GF-D8 (cell line): ENCODE data around the gene OVOL1.
"Not testable (repeated sequence)": the region's sequence is repeated elsewhere in the genome, so short reads cannot be mapped to it uniquely, and the experiment has no call there.

Source experiments
- DNase-seq: peaks from one replicate; lab custom pipeline; 2025; lab: John Stamatoyannopoulos, UW

Gene OVOL1

GRCh38 chr11:65786786-65787636 lies at the start of gene OVOL1:
OVOL1 (plus strand) TSS chr11:65787063; CDS start chr11:65787374, 311 bp downstream.
- no peak for DNase-seq

DNA sequence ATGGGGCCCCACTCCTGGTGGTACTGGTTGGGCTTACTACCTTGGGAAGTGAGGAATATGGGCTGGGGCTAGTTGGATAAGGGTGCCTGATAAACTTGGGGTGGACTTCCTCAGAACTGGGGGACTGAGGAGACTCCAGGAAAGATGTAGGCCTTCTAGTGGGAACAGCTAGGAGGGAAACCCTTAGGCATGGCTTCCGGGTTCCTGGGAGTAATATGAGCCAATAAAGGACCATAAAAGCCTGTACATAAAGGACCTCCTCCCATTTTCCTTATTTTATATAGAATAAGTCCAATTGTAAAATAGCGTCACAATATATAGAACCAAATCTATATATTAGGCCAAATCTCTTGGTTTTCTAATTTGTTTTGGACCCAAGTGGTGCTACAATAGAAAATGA lies 47.8 kb upstream of the OVOL1 start:
- no peak for DNase-seq

DNA sequence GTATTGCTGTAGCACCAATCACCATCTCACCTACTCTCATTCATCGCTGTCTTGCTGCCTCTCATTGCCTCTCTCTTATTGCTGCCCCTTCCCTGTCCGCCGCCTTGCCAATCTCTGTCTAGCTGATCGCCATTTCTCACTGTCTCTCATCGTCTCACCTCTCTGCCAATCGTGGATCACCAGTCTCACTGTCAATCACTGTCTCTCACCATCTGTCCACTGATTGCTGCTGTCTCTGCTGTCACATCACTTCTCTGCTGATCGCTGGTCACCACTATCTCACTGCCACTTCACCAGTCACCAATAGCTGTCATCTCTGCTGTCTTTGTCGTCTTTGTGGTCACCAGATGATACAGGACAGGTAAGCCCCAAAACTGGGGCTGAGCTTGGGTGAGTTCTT lies 45.7 kb upstream of the OVOL1 start:
- no peak for DNase-seq

DNA sequence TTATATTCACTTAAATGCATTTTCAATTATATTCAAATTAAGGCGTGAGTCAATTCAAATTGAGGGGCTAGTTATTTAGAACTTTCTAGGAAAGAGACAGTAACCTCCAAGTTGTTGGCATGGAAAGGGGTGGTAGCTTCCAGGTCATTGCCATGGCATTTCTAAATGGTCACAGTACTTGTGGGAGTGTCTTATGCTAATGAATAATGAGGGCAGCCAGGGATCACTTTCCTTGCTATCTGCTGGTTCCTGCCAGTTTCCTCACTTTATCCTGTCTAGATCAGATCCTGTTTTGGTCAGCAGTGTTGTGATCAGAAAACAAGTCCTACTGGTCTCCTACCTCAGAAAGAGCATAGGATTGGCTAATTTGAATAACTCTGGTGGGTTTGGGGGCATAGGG lies 44.5 kb upstream of the OVOL1 start:
- DNase-seq: no peak

DNA sequence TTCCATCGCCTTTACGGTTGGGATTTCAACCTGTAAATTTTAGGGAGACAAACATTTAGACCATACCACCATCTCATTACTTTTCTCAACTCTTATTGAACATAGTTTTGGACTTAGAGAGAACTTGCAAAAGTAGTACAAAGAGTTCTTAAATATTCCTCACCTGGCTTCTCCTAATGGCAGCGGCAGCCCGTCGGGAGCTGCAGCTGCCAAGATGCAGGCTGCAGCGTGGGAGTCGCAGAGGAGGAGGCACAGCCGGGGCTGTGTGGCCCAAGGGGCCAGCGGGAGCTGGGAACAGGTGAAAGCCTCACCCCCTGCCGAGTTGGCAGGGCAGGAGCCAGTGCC lies 43.2 kb upstream of the OVOL1 start:
- DNase-seq: no peak

- no peak for DNase-seq
Measured at GRCh38 chr11:65744026-65744698, 42.7 kb upstream of the OVOL1 start.

GRCh38 chr11:65744699-65745042 lies 42.2 kb upstream of the OVOL1 start:
- peak; percentile 10 for DNase-seq

GRCh38 chr11:65745049-65745448 lies 41.8 kb upstream of the OVOL1 start:
- no peak for DNase-seq

GRCh38 chr11:65762169-65762568 lies 24.7 kb upstream of the OVOL1 start:
- not testable (repeated sequence) for DNase-seq

DNA sequence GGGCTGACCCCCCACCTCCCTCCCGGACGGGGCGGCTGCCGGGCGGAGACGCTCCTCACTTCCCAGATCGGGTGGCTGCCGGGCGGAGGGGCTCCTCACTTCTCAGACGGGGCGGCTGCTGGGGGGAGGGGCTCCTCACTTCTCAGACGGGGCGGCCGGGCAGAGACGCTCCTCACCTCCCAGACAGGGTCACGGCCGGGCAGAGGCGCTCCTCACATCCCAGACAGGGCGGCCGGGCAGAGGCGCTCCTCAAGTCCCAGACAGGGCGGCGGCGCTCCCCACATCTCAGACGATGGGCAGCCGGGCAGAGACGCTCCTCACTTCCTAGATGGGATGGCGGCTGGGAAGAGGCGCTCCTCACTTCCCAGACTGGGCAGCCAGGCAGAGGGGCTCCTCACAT lies 24.0 kb upstream of the OVOL1 start:
- not testable (repeated sequence) for DNase-seq

GRCh38 chr11:65764434-65764833 lies 22.4 kb upstream of the OVOL1 start:
- DNase-seq: no peak

DNA sequence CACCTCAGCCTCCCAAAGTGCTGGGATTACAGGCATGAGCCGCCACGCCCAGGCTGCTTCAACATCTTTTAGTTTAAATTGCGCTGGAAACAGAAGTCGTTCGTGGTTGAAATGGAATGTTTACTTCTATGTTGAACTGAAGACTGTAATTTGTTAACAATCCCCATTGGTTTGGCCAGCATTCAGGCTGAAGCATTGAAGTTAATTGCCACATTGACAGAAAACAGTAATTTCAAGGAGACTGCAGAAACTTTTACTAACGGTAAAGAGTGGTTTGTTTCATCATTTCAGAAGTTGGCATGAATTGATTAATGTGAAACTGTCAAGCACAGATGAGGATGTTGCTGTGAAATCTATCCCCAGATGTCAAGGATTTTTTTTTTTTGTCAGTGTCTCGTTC lies 20.3 kb upstream of the OVOL1 start:
- peak; percentile 78 for DNase-seq

GRCh38 chr11:65767406-65767805 lies 19.5 kb upstream of the OVOL1 start:
- DNase-seq: no peak

DNA sequence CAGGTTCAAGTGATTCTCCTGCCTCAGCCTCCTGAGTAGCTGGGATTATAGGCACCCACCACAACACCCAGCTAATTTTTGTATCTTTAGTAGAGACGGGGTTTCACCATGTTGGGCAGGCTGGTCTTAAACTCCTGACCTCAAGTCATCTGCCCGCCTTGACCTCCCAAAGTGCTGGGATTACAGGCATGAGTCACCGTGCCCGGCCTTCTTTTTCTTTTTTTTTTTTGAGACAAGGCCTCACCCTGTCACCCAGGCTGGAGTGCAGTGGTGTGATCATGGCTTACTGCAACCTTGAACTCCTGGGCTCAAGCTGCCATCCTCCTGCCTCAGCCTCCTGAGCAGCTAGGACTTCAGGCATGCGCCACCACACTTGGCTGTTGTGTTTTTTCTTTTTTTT lies 19.1 kb upstream of the OVOL1 start:
- DNase-seq: not testable (repeated sequence)

DNA sequence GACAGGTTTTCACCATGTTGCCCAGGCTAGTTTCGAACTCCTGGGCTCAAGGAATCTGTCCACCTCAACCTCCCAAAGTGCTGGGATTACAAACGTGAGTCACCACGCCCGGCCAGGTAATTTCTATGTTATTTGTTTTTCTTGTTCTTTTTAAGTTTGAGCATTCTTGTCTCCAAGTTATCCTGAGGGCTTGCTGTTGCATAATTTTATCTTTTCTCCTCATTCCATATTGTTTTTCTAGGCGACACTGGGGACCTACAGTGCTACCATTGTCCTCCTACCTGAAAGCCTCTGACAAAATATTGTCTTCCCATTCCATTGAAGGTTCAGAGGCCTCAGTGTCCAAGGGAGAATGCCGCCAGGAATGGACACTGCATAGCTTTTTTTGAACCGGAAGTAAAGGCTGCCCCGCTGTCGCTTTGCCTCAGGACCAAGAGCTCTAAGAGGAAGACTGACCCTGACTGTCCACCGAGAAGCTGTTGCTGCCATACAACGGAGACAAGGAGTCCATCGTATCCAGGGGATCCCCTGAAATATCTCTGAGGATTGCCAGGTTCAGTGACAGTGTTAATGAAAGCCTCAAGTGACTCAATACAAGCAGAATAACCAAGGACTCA lies 15.8 kb upstream of the OVOL1 start:
- DNase-seq: no peak

DNA sequence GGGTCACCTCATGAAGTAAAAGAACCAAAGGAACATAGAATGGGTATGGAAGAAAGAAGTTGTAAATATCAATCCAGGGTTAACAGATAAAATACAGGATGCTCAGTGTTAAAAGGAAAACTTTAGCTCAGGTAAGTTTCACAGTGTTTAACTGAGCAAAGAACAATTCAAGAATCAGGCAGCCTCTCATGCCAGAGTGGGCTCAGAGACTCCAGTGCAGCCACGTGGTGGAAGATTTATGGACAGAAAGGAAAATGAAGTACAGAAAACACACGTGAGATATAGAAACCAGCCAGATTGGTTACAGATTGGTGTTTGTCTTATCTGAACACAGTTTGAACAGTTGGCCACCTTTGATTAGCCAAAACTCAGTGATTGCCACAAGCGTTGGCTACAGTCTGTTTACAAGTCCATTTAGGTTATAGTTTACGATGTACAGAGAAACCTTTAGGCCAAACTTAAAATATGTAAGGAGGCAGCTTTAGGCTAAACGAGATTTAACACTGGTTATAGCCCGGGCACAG lies 15.2 kb upstream of the OVOL1 start:
- DNase-seq: no peak

DNA sequence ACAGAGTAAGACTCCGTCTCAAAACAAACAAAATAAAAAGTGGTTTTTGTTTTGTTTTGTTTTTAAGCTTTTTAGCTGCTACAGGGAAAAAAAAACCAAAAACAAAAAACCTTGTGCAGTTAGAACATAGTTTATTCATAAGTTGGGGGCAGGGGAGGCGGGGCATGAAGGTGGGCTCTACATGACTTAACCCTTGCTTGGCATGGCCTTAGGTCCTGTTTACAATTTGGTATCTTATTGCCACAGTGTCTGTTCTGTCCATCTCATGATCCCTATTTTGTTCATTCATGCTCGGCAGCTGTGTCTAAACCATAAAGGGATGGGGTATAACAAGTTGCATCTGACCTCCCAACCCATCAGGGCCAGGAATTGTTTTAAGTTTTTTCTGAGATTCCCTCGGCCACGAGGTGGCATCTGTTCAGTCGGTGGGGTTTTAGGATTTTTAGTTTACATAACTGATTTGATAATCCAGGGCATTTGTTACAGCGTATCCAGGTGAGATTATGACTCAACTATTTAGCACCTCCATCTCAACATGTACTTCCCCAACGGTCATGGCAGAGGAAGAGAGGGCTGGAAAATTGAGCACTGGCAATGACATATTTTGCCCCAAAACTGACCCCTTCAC lies 13.0 kb upstream of the OVOL1 start:
- DNase-seq: no peak

DNA sequence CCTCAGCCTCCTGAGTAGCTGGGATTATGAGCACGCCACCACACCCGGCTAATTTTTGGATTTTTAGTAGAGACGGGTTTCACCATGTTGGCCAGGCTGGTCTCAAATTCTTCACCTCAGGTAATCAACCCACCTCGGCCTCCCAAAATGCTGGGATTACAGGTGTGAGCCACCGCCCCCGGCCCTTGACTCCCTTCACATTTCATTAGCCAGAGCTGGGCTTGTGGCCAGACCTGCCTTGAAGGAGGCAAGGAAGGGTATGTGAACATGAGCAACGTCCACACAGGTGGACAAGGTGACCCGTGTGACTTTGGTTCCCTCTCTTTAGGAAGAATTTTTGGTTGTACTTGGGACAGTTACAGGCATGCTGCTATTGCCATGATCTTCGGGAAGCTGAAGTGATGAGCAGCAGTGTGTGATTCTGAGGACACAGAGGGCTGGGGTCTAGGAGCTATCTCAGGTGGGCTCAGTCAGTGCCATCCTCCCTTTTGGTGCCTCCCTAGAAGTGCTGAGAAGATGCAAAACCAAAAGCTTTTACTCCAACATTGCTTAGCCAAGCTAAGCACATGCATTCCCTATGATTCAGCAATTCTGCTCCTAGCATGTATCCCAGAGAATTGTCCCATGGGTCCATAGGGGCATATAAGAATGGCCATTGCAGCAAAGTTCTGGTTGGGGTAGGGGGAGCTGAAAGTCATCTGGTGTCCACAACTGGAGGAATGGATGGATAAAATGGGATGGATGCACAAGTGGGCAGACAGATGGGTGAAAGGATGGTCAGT lies 12.1 kb upstream of the OVOL1 start:
- no peak for DNase-seq

DNA sequence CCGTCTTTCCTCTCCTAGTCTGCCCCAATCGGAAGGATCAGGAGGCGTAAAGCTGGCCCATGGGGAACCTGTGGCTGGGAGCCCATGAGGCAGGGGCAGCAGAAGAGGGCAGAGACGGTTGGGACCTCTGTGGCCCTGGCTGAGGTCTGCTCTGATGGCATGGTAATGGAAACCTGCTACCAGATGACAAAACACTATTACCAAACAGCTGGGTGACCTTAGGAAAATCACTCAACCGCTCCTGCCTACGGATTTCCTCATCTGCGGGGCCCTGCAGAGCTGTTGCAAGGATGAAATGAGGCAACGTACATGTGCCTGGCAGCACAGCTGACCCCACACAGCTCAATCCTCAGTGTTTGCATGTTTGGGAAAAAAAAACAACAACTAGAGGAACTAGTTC lies 10.7 kb upstream of the OVOL1 start:
- DNase-seq: peak; percentile 99

GRCh38 chr11:65776710-65777141 lies 10.1 kb upstream of the OVOL1 start:
- DNase-seq: no peak

- no peak for DNase-seq
Measured at GRCh38 chr11:65777241-65777640, 9.6 kb upstream of the OVOL1 start.
